Hepatocyte (in vitro differentiated cells): Measurements from ENCODE around the gene OR6J1. TPM values are rescaled to one million over a fixed set of nuclear protein-coding genes. Genes with fewer than 3 reads are reported as not detected.
A peak's percentile ranks its signal among the peaks of the same experiment; 100 is the strongest.

ENCODE experiments used
- DNase-seq: peaks from one replicate; pipeline ENCODE4 v3.0.0-alpha.2; 2016; ENCODE audit warnings: low spot score
- H2AFZ ChIP-seq: fragments of 200-600 bp; sonication (generic); 2 replicates; pipeline ENCODE4 v1.6.0; 2016; ENCODE audit warnings: antibody characterized with exemption, mild to moderate bottlenecking
- H3K27ac ChIP-seq: fragments of 200-600 bp; sonication (generic); 2 replicates; pipeline ENCODE4 v1.5.1; 2016; ENCODE audit warnings: mild to moderate bottlenecking
- H3K27me3 ChIP-seq: fragments of 200-600 bp; sonication (generic); 2 replicates; pipeline ENCODE4 v1.6.1; 2016
- H3K36me3 ChIP-seq: fragments of 200-600 bp; sonication (generic); replicated peaks from 2 replicates; pipeline ENCODE4 v1.5.1; 2016; ENCODE audit warnings: low read depth; ENCODE audit not compliant: insufficient read depth
- H3K4me1 ChIP-seq: fragments of 200-600 bp; sonication (generic); 2 replicates; pipeline ENCODE4 v1.5.1; 2016; ENCODE audit warnings: mild to moderate bottlenecking, moderate library complexity; ENCODE audit not compliant: insufficient read depth
- H3K4me2 ChIP-seq: fragments of 200-600 bp; sonication (generic); 2 replicates; pipeline ENCODE4 v1.6.0; 2016
- H3K4me3 ChIP-seq: fragments of 200-600 bp; sonication (generic); 2 replicates; pipeline ENCODE4 v1.5.1; 2016; ENCODE audit warnings: mild to moderate bottlenecking
- H3K79me2 ChIP-seq: fragments of 200-600 bp; sonication (generic); 2 replicates; pipeline ENCODE4 v1.6.0; 2017; ENCODE audit warnings: mild to moderate bottlenecking
- H3K9me2 ChIP-seq: fragments of 200-600 bp; sonication (generic); replicated peaks from 2 replicates; pipeline ENCODE4 v1.6.0; 2017; ENCODE audit warnings: mild to moderate bottlenecking; ENCODE audit not compliant: insufficient read depth
- H3K9me3 ChIP-seq: fragments of 200-600 bp; sonication (generic); 2 replicates; pipeline ENCODE4 v1.5.1; 2016; ENCODE audit warnings: low read depth, mild to moderate bottlenecking
- H4K20me1 ChIP-seq: fragments of 200-600 bp; sonication (generic); 2 replicates; pipeline ENCODE4 v1.6.0; 2016; ENCODE audit warnings: mild to moderate bottlenecking; ENCODE audit not compliant: insufficient read depth, poor library complexity, severe bottlenecking
- EZH2 ChIP-seq: fragments of 200-600 bp; sonication (generic); IDR thresholded peaks from 2 replicates; pipeline ENCODE4 v1.6.1; 2016; ENCODE audit warnings: antibody characterized with exemption, mild to moderate bottlenecking, borderline replicate concordance
- EZH2phosphoT487 ChIP-seq: fragments of 200-600 bp; sonication (generic); IDR thresholded peaks from one replicate; pipeline ENCODE4 v1.6.1; 2018; ENCODE audit warnings: antibody characterized with exemption, mild to moderate bottlenecking, low read depth, moderate library complexity; ENCODE audit not compliant: unreplicated experiment, severe bottlenecking
- WGBS: methylation state at CpG from one replicate; pipeline ENCODE4 v1.1.6; 2016; ENCODE audit warnings: low lambda C conversion rate; ENCODE audit errors: missing lambda C conversion rate; 5-methylcytosine and 5-hydroxymethylcytosine counted together
- polyA plus RNA-seq: library from polyadenylated mRNA; unstranded; fragments of >200 nt; fragmentation: Nextera tagmentation; extraction: Ambion mirVana; gene quantifications from 2 replicates; pipeline ENCODE4 v1.2.1, GENCODE V29; 2016
- total RNA-seq: library from RNA; depleted of rRNA; stranded (reverse); fragments of >200 nt; gene quantifications from 2 replicates; pipeline ENCODE4 v1.2.3, GENCODE V29; 2014
- TF ChIP-seq, protein P1 (sequence below): fragments of 200-600 bp; sonication (generic); IDR thresholded peaks from 2 replicates; pipeline ENCODE4 v1.5.1; 2016; ENCODE audit warnings: antibody characterized with exemption, mild to moderate bottlenecking; ENCODE audit not compliant: poor library complexity

Gene OR6J1
- total and polyA plus RNA-seq, 2 experiments from 2014 or later = 0.03 TPM; not detected in 1

DNA sequence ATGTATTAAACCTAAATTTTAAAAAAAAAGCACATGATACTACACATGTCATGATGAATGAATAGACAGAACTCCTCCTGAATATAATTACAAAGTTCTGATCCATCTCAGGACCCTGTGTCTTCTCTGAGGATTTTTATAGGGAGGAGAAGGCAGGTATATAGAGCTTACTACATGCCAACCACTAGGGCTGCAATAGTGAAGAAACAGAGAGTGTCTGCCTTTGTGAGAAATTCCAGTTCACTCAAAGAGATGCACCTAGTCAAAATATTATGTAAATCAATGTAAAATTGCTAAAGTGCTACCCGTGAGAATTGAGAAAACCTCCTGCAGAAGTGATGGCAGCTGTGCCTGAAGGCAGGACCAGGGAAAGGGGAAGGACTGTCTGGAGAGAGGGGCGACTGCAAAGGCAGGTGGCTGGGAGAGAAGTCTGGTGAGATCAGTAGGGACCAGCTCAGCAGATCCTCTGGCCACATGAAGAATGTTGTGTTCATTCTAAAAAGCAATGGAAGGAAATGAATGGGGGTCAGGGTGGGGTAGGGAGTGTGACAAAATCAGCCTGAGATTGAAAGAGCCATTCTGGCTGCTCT is 31.0 kb downstream of the OR6J1 start:
- no peak for TF ChIP-seq EZH2
- TF ChIP-seq, protein P1, sequence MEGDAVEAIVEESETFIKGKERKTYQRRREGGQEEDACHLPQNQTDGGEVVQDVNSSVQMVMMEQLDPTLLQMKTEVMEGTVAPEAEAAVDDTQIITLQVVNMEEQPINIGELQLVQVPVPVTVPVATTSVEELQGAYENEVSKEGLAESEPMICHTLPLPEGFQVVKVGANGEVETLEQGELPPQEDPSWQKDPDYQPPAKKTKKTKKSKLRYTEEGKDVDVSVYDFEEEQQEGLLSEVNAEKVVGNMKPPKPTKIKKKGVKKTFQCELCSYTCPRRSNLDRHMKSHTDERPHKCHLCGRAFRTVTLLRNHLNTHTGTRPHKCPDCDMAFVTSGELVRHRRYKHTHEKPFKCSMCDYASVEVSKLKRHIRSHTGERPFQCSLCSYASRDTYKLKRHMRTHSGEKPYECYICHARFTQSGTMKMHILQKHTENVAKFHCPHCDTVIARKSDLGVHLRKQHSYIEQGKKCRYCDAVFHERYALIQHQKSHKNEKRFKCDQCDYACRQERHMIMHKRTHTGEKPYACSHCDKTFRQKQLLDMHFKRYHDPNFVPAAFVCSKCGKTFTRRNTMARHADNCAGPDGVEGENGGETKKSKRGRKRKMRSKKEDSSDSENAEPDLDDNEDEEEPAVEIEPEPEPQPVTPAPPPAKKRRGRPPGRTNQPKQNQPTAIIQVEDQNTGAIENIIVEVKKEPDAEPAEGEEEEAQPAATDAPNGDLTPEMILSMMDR = peak; percentile 13
- DNase-seq = no peak
- H3K4me2 ChIP-seq = no peak overlapping the region
- H3K4me1 ChIP-seq = peaks cover 12% of the 10 kb centered on the region
- 89% methylated on average over 2 of the region's 2 CpGs for WGBS
- H3K9me2 ChIP-seq = no peaks in the 10 kb centered on the region
- H4K20me1 ChIP-seq = no peaks in the 10 kb centered on the region
- H3K36me3 ChIP-seq = no peaks in the 10 kb centered on the region
- H2AFZ ChIP-seq = no peak overlapping the region
- no peaks in the 10 kb centered on the region for H3K79me2 ChIP-seq
- H3K27ac ChIP-seq = peak overlapping the region; percentile 94
- H3K27me3 ChIP-seq = no peaks in the 10 kb centered on the region
- H3K9me3 ChIP-seq = peaks cover 3% of the 10 kb centered on the region
- H3K4me3 ChIP-seq = no peak overlapping the region

DNA sequence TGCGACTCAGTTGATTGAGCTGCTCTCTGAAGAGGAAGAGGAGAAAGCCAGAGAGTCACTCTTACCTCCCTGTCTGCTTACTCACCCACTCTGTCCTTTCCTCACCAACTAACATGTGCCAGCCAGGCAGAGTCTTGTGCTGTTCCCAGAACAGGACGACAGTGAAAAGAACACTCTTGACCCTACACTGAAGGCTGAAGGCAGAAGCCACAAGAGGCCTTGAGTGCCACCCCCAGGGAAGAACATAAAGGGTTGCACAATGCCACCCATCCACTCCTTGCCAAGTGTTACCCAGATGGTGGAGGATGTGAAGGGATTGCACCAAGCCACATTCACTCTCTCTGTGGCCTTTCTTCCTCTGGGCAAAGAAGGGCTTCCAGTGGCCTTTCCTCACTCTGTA is 33.2 kb downstream of the OR6J1 start:
- Histone ChIP-seq H3K4me3 (no peak overlapping the region), H3K27ac (no peak overlapping the region), H3K9me2 (no peaks in the 10 kb centered on the region), H2AFZ (no peak overlapping the region), H3K36me3 (no peaks in the 10 kb centered on the region), H3K27me3 (no peaks in the 10 kb centered on the region), H4K20me1 (no peaks in the 10 kb centered on the region), H3K9me3 (peaks cover 2% of the 10 kb centered on the region), H3K4me2 (no peak overlapping the region), H3K79me2 (no peaks in the 10 kb centered on the region), H3K4me1 (peaks cover 23% of the 10 kb centered on the region)
- 100% methylated on average over 2 of the region's 2 CpGs for WGBS
- no peak for DNase-seq
- no peak for TF ChIP-seq EZH2phosphoT487
- TF ChIP-seq EZH2 = no peak
- TF ChIP-seq, protein P1 = no peak

DNA sequence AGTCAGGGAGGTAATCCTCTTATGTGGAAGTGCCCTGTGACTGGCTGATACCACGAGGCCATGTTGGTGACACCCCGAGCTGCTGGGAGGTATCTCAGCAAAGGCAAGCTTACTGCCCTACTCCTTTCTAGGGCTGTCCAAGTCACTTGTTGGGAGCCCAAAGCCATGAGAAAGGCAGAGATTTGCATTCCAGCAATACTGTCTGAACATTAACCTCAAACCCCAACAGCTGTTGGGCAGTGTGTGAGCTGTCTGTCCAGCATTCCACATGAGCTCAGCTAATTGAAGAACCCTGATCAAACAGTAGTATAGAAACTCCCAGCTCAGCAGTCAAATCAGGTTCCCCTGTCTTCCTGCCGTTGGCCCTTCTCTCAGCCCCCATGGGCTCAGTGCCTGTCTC is 36.9 kb downstream of the OR6J1 start:
- no peaks in the 10 kb centered on the region for H4K20me1 ChIP-seq
- no peak for DNase-seq
- peaks cover 22% of the 10 kb centered on the region for H3K4me1 ChIP-seq
- no peaks in the 10 kb centered on the region for H3K36me3 ChIP-seq
- H3K4me3 ChIP-seq = no peak overlapping the region
- no peaks in the 10 kb centered on the region for H3K9me3 ChIP-seq
- peak overlapping the region; percentile 82 for H3K27ac ChIP-seq
- H2AFZ ChIP-seq = no peak overlapping the region
- H3K9me2 ChIP-seq = no peaks in the 10 kb centered on the region
- no peaks in the 10 kb centered on the region for H3K27me3 ChIP-seq
- no peak overlapping the region for H3K4me2 ChIP-seq
- no peaks in the 10 kb centered on the region for H3K79me2 ChIP-seq
- WGBS = 68% methylated on average over 3 of the region's 3 CpGs
- TF ChIP-seq, protein P1 = no peak
- no peak for TF ChIP-seq EZH2
- TF ChIP-seq EZH2phosphoT487 = no peak

DNA sequence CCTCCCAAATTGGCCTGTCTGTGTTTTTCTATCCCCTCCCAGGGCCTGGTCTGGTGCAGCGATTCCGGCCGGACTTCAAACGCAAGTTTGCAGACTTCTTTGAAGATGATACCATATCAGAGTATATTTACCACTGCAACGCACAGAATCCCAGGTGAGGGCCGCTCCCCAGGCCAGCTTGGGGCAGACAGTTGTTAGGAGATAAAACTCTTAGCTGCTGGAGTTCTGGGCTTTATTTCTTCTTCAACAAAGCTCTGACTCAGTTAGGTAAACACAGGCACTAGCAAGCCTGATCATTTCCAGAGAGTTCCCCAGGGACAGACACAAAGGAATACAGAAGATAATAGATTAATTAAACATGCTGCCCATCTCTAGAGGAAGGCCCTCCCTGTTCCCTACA is 37.8 kb downstream of the OR6J1 start:
- peak; percentile 60 for DNase-seq
- Histone ChIP-seq H3K27me3 (no peaks in the 10 kb centered on the region), H3K79me2 (peaks cover 2% of the 10 kb centered on the region), H3K36me3 (no peaks in the 10 kb centered on the region), H3K4me3 (no peak overlapping the region), H3K4me2 (no peak overlapping the region), H3K4me1 (peaks cover 22% of the 10 kb centered on the region), H4K20me1 (no peaks in the 10 kb centered on the region), H3K9me2 (no peaks in the 10 kb centered on the region), H3K9me3 (no peaks in the 10 kb centered on the region), H3K27ac (peak overlapping the region; percentile 85), H2AFZ (no peak overlapping the region)
- 38% methylated on average over 6 of the region's 6 CpGs for WGBS
- TF ChIP-seq, protein P1 = no peak
